GM10266 (cell line): Measurements from ENCODE around the gene MCTP1.

ENCODE experiments used
- DNase-seq: peaks from one replicate; pipeline ENCODE4 v3.0.0; 2012; ENCODE audit errors: extremely low spot score
- TF ChIP-seq, protein P1 (sequence below): IDR thresholded peaks from 2 replicates; pipeline ENCODE4 v1.5.1; 2012; ENCODE audit warnings: mild to moderate bottlenecking, low read depth; ENCODE audit not compliant: control insufficient read depth, insufficient read depth; ENCODE audit errors: missing control alignments

MCTP1 gene

DNA sequence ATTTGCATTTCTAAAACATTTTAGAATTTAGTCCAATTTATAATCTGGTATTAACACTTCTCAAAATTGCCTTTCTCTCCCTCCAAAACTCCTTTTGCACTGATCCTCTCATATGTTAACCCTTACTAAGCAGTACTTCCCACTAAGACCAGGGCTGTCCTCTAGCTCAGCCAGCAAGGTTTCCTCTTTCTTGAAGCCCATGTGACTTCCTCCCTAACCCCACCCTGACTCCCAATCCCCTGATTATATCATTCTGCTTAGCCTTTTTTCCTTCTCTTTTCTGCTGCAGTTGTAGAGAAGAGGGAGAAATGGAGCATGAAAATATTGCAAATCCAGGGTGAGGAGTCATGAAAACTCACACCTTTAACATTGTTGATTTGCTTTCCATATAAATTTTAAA lies 241.7 kb downstream of the MCTP1 start:
- TF ChIP-seq, protein P1, sequence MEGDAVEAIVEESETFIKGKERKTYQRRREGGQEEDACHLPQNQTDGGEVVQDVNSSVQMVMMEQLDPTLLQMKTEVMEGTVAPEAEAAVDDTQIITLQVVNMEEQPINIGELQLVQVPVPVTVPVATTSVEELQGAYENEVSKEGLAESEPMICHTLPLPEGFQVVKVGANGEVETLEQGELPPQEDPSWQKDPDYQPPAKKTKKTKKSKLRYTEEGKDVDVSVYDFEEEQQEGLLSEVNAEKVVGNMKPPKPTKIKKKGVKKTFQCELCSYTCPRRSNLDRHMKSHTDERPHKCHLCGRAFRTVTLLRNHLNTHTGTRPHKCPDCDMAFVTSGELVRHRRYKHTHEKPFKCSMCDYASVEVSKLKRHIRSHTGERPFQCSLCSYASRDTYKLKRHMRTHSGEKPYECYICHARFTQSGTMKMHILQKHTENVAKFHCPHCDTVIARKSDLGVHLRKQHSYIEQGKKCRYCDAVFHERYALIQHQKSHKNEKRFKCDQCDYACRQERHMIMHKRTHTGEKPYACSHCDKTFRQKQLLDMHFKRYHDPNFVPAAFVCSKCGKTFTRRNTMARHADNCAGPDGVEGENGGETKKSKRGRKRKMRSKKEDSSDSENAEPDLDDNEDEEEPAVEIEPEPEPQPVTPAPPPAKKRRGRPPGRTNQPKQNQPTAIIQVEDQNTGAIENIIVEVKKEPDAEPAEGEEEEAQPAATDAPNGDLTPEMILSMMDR: no peak
- DNase-seq: no peak

DNA sequence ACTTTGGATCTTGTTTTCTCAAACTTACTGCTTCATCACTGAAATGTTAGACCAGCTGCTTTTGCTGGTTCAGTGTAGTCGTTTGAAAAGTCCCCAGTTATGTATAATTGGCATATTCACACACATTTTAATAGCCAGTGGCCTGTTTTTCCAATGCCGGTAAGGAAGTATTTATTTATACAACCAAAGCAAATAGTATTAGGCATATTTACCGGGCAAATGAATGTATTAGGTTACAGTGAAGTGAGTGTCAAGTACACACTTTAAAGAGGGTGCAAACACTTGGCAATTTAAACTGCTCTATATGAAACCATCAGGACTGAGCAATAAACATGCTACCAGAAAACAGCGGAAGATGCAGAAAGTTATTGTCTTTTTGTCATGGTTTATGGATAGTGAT lies 242.9 kb downstream of the MCTP1 start:
- DNase-seq: no peak
- TF ChIP-seq, protein P1: no peak

DNA sequence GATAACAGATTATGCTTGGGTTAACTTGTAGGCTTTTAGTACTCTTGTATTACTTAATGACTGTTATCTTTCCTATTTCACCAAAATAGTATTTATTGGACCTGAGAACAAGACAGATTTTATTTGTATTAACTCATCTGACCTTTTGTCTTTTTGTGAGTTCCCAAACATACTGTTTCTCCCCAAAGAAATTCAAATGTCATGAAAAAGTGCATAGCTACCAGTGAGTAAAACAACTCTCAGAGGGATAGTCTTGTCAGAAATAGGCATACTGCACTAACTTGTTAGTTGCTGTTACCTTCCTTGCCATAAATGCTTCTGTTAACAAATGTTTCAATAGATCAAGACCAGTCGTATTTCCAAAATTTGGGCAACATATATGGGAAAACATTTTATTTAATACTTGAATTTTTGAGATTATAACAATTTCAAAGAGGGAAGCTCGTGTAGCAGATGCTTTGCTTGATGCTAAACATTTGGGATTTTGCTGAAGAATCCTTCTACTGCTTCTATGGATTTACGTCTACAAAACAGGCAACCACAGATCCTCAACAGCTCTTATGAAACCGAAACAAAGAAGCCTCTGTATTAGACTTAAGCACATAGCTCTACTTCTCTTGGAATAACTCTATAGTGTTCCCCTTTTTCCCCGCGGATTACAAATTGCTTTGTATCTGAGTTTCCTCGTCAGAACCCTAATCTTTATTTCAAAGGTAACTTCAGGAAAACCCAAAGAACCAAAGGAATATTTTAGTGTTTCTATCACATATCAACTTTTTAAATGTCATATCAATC lies 248.8 kb downstream of the MCTP1 start:
- TF ChIP-seq, protein P1: no peak
- DNase-seq: no peak

DNA sequence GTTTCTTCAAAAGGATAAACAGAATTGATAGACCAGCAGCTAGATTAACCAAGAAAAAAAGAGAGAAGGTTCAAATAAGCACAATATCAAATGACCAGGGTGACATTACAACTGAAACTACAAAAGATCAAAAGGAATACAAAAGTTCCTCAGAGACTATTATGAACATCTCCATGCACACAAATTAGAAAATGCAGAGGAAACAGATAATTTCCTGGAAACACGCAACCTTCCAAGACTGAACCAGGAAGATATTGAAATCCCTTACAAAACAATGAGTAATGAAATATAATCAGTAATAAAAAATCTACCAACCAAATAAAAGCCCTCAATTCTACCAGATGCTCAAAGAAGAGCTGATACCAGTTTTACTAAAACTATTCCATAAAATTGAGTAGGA lies 252.1 kb downstream of the MCTP1 start:
- no peak for DNase-seq
- TF ChIP-seq, protein P1: no peak

DNA sequence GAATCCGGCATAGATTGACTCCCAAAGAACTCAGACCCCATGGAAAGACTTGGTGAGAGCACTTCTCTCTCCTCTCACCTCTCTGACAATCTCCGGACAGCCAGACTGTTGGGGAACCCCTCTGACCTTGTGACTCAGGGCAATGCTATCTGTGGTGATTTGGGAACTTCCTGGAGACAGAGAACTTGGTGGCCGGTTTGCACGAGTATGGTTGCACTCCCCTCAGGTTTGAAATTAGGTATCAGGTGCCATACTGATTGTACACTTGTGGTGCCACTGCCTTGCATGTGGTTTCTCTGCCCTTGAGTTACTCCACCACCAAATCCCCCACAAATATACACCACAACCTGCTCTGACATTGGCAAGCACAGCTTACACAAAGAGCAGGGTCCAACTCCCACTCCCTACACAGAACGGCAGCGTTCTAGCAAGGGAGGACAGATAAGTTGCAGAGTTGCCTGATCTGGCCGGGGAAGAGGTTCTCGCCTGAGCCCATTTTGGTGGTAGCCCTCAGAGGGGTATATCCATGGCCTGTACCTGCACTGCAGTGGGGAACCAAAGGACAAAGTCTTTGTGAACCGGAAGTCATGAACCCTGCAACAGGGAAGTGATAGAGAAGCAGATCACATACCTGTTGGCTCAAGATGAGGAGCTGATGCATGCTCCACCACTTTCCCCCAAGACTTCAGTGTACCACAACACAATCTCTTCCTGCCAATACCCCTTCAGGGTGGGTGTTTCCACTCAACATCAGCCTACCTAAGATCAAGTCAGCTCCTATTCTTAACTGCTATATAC lies 255.1 kb downstream of the MCTP1 start:
- TF ChIP-seq, protein P1: no peak
- peak; percentile 31 for DNase-seq

DNA sequence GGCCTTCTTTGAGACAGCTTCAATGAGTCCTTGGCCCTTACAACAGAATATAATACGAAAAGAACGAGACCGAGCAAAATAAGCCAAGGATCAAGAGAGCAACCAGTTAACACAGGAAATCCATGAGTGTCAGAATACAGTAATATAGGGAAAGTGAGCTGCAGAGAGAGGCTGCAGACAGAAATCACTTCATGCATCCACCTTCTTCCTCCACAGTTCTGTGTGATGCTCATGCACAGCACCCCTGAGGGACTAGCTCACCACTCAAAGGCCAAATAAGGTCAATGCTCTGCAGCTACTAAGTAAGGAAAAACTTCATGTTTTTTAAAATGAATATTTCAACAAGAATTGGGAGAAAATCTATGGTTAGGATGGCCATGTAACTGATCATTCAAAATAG lies 257.1 kb downstream of the MCTP1 start:
- TF ChIP-seq, protein P1: no peak
- DNase-seq: no peak
